A549 (cell line): ENCODE results near the gene C11orf98. TPM values are rescaled to one million over a fixed set of nuclear protein-coding genes. Genes with fewer than 3 reads are reported as not detected.

Source experiments
- BCL3 ChIP-seq: fragments of >200 bp; sonication (Bioruptor Twin); formaldehyde crosslinking; IDR thresholded peaks from 3 replicates; pipeline ENCODE4 v1.6.1; 2016
- BHLHE40 ChIP-seq: IDR thresholded peaks from 2 replicates; pipeline ENCODE4 v1.6.1; 2012; ENCODE audit warnings: low read depth, low read length, inconsistent platforms
- CBX2 ChIP-seq: fragments of 200-600 bp; sonication (generic); IDR thresholded peaks from 2 replicates; pipeline ENCODE4 v1.6.1; 2016; ENCODE audit warnings: low read depth, mild to moderate bottlenecking, borderline replicate concordance
- CHD2 ChIP-seq: fragments of 150-350 bp; IDR thresholded peaks from 2 replicates; pipeline ENCODE4 v1.6.1; 2014; ENCODE audit warnings: low read length; ENCODE audit not compliant: partially characterized antibody
- EP300 ChIP-seq, 2 experiments: fragments of >200 bp; sonication (Bioruptor Twin); formaldehyde crosslinking; IDR thresholded peaks; 2 replicates in 1 of 2; 3 replicates in 1 of 2; pipeline ENCODE4 v1.6.1; 2016 to 2017
- ESRRA ChIP-seq: fragments of 150-350 bp; IDR thresholded peaks from 2 replicates; pipeline ENCODE4 v1.6.1; 2014; ENCODE audit warnings: mild to moderate bottlenecking, low read length, borderline replicate concordance
- FOSB ChIP-seq: fragments of 250-450 bp; sonication (Bioruptor Pico); IDR thresholded peaks from 2 replicates; pipeline ENCODE4 v1.5.0; 2020; ENCODE audit warnings: mild to moderate bottlenecking, moderate library complexity
- FOSL2 ChIP-seq, 2 experiments: fragments of 450-650 bp in 1 of 2; fragments of >200 bp in 1 of 2; sonication (Bioruptor Twin) in 1 of 2; formaldehyde crosslinking; IDR thresholded peaks; 2 replicates each; pipeline versions ENCODE4 v1.5.0 to v1.6.1; 2016 to 2020; ENCODE audit warnings: mild to moderate bottlenecking in 1 of 2, moderate library complexity in 1 of 2
- FOXS1 ChIP-seq: fragments of 250-450 bp; sonication (Bioruptor Pico); IDR thresholded peaks from 2 replicates; pipeline ENCODE4 v1.5.0; 2020; ENCODE audit warnings: mild to moderate bottlenecking, moderate library complexity
- HOXA7 ChIP-seq: fragments of 250-450 bp; sonication (Bioruptor Pico); IDR thresholded peaks from 2 replicates; pipeline ENCODE4 v1.5.0; 2020; ENCODE audit warnings: mild to moderate bottlenecking, moderate library complexity
- HOXB13 ChIP-seq: fragments of 250-450 bp; sonication (Bioruptor Pico); IDR thresholded peaks from 2 replicates; pipeline ENCODE4 v1.5.0; 2020; ENCODE audit warnings: low read depth, mild to moderate bottlenecking, moderate library complexity
- JUN ChIP-seq, 2 experiments: fragments of >200 bp; sonication (Bioruptor Twin); formaldehyde crosslinking; IDR thresholded peaks; 2 replicates in 1 of 2; 3 replicates in 1 of 2; pipeline ENCODE4 v1.6.1; 2016 to 2017
- KDM1A ChIP-seq: fragments of 200-600 bp; sonication (generic); IDR thresholded peaks from 2 replicates; pipeline ENCODE4 v1.6.1; 2016; ENCODE audit warnings: low read depth, mild to moderate bottlenecking
- MAX ChIP-seq: IDR thresholded peaks from 2 replicates; pipeline ENCODE4 v1.6.1; 2012
- PHF8 ChIP-seq: fragments of 200-600 bp; sonication (generic); IDR thresholded peaks from 2 replicates; pipeline ENCODE4 v1.6.1; 2016; ENCODE audit warnings: low read depth, mild to moderate bottlenecking, antibody characterized with exemption, moderate library complexity, borderline replicate concordance
- RAD21 ChIP-seq, 2 experiments: fragments of >200 bp in 1 of 2; sonication (Bioruptor Twin) in 1 of 2; formaldehyde crosslinking in 1 of 2; IDR thresholded peaks in 1 of 2; conservative IDR thresholded peaks in 1 of 2; 2 replicates in 1 of 2; 3 replicates in 1 of 2; pipeline ENCODE4 v1.6.1; 2012 to 2018; ENCODE audit warnings: inconsistent platforms in 1 of 2
- RCOR1 ChIP-seq: fragments of 150-350 bp; IDR thresholded peaks from 2 replicates; pipeline ENCODE4 v1.6.1; 2014; ENCODE audit warnings: antibody characterized with exemption, low read length, low read depth
- REST ChIP-seq: fragments of 200-600 bp; sonication (generic); IDR thresholded peaks from 2 replicates; pipeline ENCODE4 v1.6.1; 2016; ENCODE audit warnings: antibody characterized with exemption, mild to moderate bottlenecking, moderate library complexity
- RNF2 ChIP-seq: fragments of 200-600 bp; sonication (generic); IDR thresholded peaks from 2 replicates; pipeline ENCODE4 v1.6.1; 2016; ENCODE audit warnings: low read depth, mild to moderate bottlenecking, antibody characterized with exemption, moderate library complexity, borderline replicate concordance
- SREBF2 ChIP-seq: fragments of 450-650 bp; IDR thresholded peaks from 2 replicates; pipeline ENCODE4 v1.6.1; 2014; ENCODE audit warnings: mild to moderate bottlenecking, moderate library complexity
- ZC3H11A ChIP-seq: fragments of 450-650 bp; IDR thresholded peaks from 2 replicates; pipeline ENCODE4 v1.6.1; 2014; ENCODE audit warnings: antibody characterized with exemption, mild to moderate bottlenecking
- ZFP36 ChIP-seq: fragments of 450-650 bp; IDR thresholded peaks from 2 replicates; pipeline ENCODE4 v1.6.1; 2014; ENCODE audit warnings: borderline replicate concordance; ENCODE audit not compliant: partially characterized antibody
- ZNF302 ChIP-seq: fragments of 250-450 bp; sonication (Bioruptor Pico); IDR thresholded peaks from 2 replicates; pipeline ENCODE4 v1.9.0; 2021; ENCODE audit warnings: inconsistent platforms, mild to moderate bottlenecking, moderate library complexity
- ZSCAN20 ChIP-seq: fragments of 250-450 bp; sonication (Bioruptor Pico); IDR thresholded peaks from 2 replicates; pipeline ENCODE4 v1.8.0; 2022; ENCODE audit warnings: mild to moderate bottlenecking, moderate library complexity
- polyA plus RNA-seq, 4 experiments: library from polyadenylated mRNA; depleted of rRNA in 3 of 4; stranded (reverse); fragments of >200 nt; fragmentation: RNase III in 1 of 4; extraction: RNeasy Plus Mini Kit Qiagen cat#74134 plus additional on column Dnase treatment in 1 of 4; gene quantifications; 2 replicates in 3 of 4; 3 replicates in 1 of 4; pipeline ENCODE4 v1.2.3, GENCODE V29; 2011 to 2017
- TF ChIP-seq, protein P1 (sequence below): IDR thresholded peaks from 2 replicates; pipeline ENCODE4 v1.6.1; 2012
- TF ChIP-seq, protein P2 (sequence below): fragments of >200 bp; sonication (Bioruptor Twin); formaldehyde crosslinking; IDR thresholded peaks from 3 replicates; pipeline ENCODE4 v1.5.1; 2016
- TF ChIP-seq, protein P3 (sequence below): fragments of 150-350 bp; IDR thresholded peaks from 2 replicates; pipeline ENCODE4 v1.6.1; 2014; ENCODE audit warnings: low read depth, mild to moderate bottlenecking, low read length
- TF ChIP-seq, protein P4 (sequence below): fragments of >200 bp; sonication (Bioruptor Twin); formaldehyde crosslinking; IDR thresholded peaks from 2 replicates; pipeline ENCODE4 v1.6.1; 2016

The C11orf98 gene
- polyA plus RNA-seq, 2 of the 4 experiments (the other 2 are of a cell fraction) = 91.7 to 140 TPM

- TF ChIP-seq, protein P1, sequence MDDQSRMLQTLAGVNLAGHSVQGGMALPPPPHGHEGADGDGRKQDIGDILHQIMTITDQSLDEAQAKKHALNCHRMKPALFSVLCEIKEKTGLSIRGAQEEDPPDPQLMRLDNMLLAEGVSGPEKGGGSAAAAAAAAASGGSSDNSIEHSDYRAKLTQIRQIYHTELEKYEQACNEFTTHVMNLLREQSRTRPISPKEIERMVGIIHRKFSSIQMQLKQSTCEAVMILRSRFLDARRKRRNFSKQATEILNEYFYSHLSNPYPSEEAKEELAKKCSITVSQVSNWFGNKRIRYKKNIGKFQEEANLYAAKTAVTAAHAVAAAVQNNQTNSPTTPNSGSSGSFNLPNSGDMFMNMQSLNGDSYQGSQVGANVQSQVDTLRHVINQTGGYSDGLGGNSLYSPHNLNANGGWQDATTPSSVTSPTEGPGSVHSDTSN = peak; percentile 85
- no peak for TF ChIP-seq ZFP36
- TF ChIP-seq ZSCAN20 (CRISPR knock-in tag) = no peak
- TF ChIP-seq HOXA7 (CRISPR knock-in tag) = peak; percentile 72
- TF ChIP-seq ZC3H11A = no peak
- no peak for TF ChIP-seq ESRRA
- peak; percentile 89 for TF ChIP-seq BCL3
- TF ChIP-seq CHD2 = peak; percentile 54
- TF ChIP-seq, protein P2, sequence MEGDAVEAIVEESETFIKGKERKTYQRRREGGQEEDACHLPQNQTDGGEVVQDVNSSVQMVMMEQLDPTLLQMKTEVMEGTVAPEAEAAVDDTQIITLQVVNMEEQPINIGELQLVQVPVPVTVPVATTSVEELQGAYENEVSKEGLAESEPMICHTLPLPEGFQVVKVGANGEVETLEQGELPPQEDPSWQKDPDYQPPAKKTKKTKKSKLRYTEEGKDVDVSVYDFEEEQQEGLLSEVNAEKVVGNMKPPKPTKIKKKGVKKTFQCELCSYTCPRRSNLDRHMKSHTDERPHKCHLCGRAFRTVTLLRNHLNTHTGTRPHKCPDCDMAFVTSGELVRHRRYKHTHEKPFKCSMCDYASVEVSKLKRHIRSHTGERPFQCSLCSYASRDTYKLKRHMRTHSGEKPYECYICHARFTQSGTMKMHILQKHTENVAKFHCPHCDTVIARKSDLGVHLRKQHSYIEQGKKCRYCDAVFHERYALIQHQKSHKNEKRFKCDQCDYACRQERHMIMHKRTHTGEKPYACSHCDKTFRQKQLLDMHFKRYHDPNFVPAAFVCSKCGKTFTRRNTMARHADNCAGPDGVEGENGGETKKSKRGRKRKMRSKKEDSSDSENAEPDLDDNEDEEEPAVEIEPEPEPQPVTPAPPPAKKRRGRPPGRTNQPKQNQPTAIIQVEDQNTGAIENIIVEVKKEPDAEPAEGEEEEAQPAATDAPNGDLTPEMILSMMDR = 0 out of 3 replicates have a peak, but pooled peaks have one; percentile 6
- TF ChIP-seq RCOR1 = no peak
- TF ChIP-seq KDM1A = no peak
- peak; percentile 73 to 89; a peak in 4 of 5 replicates for TF ChIP-seq JUN (IDR thresholded peaks at IDR 0.05)
- TF ChIP-seq, protein P3, sequence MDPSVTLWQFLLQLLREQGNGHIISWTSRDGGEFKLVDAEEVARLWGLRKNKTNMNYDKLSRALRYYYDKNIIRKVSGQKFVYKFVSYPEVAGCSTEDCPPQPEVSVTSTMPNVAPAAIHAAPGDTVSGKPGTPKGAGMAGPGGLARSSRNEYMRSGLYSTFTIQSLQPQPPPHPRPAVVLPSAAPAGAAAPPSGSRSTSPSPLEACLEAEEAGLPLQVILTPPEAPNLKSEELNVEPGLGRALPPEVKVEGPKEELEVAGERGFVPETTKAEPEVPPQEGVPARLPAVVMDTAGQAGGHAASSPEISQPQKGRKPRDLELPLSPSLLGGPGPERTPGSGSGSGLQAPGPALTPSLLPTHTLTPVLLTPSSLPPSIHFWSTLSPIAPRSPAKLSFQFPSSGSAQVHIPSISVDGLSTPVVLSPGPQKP = no peak; the same call in 1 of the 2 replicates
- TF ChIP-seq EP300 (IDR thresholded peaks at IDR 0.05) = no peak
- TF ChIP-seq PHF8 = peak; percentile 76; the same call in 1 of the 2 replicates
- no peak for TF ChIP-seq SREBF2
- TF ChIP-seq ZNF302 (CRISPR knock-in tag) = no peak
- TF ChIP-seq CBX2 = no peak
- peak; percentile 92 for TF ChIP-seq HOXB13 (CRISPR knock-in tag)
- TF ChIP-seq, protein P4, sequence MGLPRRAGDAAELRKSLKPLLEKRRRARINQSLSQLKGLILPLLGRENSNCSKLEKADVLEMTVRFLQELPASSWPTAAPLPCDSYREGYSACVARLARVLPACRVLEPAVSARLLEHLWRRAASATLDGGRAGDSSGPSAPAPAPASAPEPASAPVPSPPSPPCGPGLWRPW = no peak
- TF ChIP-seq FOSB (CRISPR knock-in tag) = no peak
- TF ChIP-seq MAX = peak; percentile 99
- TF ChIP-seq FOXS1 (CRISPR knock-in tag) = peak; percentile 70; the same call in 1 of the 2 replicates
- no peak for TF ChIP-seq BHLHE40
- TF ChIP-seq REST = peak; percentile 42; the same call in 1 of the 2 replicates
- no peak for TF ChIP-seq RNF2
- TF ChIP-seq FOSL2 (IDR thresholded peaks at IDR 0.05) = no peak
- TF ChIP-seq FOSL2 (CRISPR knock-in tag; IDR thresholded peaks at IDR 0.05) = peak; percentile 71
- no peak for TF ChIP-seq RAD21 (conservative IDR thresholded peaks at IDR 0.05 in 1 of 2, IDR thresholded peaks at IDR 0.05 in 1 of 2)
These were observed 43.2 kb downstream of the C11orf98 start, which contains the start of gene B3GAT3 (continued) for GRCh38 chr11:62621567-62622470.
